ENCODE results near the gene CCDC93.

GRCh38 chr2:117888897-117889296 lies 125.0 kb downstream of the CCDC93 start:
- no peak for TF ChIP-seq CTCF (IDR thresholded peaks at IDR 0.05; ENCODE audit: low read depth, low read length)
- TF ChIP-seq EZH2phosphoT487 (IDR thresholded peaks at IDR 0.05; ENCODE audit: low read depth): no peak

Measured in OCI-LY3 (cell line).